Measurements from ENCODE around the gene UTP3.
"Not testable (repeated sequence)": the region's sequence is repeated elsewhere in the genome, so short reads cannot be mapped to it uniquely, and the experiment has no call there.

UTP3 gene, protein sequence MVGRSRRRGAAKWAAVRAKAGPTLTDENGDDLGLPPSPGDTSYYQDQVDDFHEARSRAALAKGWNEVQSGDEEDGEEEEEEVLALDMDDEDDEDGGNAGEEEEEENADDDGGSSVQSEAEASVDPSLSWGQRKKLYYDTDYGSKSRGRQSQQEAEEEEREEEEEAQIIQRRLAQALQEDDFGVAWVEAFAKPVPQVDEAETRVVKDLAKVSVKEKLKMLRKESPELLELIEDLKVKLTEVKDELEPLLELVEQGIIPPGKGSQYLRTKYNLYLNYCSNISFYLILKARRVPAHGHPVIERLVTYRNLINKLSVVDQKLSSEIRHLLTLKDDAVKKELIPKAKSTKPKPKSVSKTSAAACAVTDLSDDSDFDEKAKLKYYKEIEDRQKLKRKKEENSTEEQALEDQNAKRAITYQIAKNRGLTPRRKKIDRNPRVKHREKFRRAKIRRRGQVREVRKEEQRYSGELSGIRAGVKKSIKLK

DNA sequence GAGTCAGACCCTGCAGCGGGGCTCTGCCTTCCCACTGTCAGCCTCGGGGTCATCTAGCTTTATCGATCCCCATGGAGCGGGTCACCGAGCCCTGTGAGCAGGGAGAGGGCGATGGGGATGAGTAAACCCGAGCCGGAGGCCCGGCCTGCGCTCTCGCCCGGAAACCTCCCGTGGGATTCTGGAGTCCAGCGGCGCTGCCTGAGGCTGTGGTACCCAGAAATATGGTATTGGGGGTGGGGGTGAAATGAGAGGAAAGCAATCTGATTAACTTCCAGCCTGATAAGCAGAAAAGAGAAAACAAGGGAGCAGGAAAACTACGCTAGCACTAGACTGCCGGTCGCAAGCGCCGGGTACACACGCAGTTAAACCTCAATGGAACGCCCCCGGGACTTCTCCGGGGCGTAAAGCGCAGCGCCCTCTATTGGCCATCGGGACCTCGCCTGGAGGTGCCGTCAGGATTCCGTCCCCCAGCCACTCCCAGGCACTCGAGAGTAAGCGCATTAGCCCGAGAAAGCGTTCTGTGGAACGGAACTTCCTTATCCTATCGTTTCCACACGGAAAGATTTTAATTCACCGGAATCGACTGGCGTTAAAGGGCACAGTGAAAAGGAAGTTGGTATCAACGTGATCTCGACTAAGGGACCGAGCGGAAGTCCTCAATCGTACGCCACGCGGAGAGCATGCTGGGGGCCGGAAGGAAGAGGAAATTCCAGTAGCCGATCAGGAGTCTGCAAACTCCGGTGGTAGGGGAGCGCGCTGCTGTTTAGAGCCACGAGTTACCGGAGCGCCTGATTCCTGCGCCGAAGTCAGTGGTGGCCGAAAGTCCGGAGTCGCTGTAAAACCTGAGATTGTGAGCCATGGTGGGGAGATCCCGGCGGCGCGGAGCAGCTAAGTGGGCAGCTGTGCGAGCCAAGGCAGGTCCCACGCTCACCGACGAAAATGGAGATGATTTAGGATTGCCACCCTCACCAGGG lies at the start of gene UTP3:
Gene UTP3, plus strand, starts transcription at position 712 of the 974 bp plus-strand sequence. Its CDS starts 146 bp downstream, at position 858.
- DNase-seq = peak; percentile 94

DNA sequence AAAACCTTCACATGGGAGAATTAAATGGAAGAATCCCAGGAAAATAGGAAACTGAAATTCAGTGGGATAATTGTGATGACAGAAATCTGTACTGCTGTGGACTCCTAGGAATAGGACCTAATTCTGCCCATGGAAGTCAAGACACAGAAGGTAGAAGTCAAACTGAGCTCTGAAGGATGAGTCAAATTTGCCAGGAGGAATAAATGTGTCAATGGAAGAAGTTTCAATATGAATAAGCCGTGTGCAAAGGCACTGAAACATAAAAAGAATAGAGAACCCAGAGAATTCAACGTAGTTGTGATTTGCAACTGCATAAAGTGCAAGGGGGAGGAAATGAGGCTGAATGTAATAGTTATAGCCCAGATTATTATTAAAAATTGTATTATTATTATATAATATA lies 48.1 kb upstream of the UTP3 start:
- no peak for DNase-seq

DNA sequence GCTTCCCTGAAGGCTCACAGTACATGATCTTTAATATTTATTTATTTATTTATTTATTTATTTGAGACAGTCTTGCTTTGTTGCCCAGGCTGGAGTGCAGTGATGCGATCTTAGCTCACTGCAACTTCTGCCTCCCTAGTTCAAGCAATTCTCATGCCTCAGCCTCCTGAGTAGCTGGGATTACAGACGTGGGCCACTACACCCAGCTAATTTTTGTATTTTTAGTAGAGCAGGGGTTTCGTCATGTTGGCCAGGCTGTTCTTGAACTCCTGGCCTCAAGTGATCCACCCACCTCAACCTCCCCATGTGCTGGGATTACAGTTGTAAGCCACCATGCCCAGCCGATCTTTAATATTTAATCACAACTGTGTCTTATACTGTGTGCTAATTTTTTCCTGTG lies 37.6 kb upstream of the UTP3 start:
- DNase-seq = not testable (repeated sequence)

DNA sequence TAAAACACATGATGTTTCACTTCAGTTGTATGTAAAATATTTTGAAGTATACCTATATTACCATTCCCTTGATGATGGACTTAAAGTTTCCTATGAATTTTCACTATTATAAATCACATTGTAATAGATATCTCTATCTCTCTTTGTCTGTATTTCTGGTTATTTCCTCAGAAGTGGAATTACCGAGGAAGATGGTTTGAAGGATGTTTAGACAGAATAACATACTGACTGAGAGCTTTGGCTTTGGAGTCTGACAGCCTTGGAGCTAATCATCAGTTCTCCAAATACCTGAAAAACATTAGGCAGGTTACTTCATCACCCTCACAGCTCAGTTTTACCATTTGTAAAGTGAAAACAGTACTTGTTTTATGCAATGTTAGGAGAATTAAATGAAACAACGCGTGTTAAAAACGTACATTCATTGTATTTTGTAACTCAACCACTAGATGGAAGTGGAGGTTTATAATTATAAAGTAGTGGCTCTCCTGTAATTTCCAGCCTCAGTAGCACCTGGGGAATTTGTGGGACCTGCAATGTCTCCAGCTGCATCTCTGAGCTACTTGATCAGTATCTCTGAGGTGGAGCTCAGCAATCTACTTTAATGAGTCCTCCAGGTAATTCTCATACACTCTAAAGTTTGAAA lies 36.3 kb upstream of the UTP3 start:
- DNase-seq = peak; percentile 10

DNA sequence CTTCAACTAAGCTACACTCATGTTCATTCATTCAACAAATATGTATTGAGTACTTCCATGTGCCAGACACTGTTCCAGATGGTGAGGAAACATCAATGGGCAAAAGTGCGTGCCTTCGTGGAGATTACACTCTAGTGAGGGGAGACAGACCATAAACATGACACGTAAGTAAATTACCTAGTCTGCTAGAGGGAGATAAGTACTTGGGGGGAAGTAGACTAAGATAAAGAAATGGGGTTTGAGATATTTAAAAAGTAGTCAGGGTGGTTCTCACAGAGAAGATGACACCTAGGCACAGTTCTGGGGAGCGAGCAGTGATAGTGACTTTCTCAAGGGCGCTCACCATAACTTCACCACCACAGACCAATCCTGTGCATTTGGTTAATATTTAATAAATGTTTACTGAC lies 33.7 kb upstream of the UTP3 start:
- DNase-seq = no peak

DNA sequence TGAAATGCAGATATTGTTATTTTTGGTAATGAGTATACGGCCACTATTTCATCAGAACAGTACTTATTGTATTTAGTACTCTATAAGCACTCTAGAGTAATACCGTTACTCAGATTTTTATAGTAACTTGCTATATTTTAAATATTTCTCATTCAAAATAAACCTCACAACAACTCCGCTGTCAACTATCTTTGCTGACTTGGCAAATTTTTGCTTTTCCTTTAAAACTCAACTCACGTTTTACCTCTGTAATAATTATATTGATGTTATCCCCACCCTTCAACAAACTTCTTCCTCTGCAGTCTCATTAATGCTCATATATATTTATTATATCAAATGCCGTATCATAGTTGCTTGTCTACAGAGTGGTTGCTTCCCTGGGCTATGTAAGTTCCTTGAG lies 31.0 kb upstream of the UTP3 start:
- no peak for DNase-seq

DNA sequence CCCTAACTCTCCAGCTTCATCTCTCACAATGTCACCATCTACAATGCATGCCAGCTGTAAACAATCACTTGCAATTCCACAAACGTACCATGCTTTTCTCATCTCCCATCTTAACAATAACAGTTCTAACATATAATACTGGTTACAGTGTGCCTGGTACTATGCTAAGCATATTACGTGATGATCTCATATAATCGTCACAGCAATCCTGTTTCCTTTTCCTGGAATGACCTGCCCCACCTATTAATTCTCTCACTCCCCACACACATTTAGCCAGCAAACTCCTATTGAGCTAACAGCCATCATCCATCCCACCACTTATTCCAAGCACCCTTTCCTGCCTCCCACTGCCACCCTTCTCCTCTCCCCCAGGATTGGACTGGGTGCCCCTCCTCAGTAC lies 29.9 kb upstream of the UTP3 start:
- DNase-seq = no peak

DNA sequence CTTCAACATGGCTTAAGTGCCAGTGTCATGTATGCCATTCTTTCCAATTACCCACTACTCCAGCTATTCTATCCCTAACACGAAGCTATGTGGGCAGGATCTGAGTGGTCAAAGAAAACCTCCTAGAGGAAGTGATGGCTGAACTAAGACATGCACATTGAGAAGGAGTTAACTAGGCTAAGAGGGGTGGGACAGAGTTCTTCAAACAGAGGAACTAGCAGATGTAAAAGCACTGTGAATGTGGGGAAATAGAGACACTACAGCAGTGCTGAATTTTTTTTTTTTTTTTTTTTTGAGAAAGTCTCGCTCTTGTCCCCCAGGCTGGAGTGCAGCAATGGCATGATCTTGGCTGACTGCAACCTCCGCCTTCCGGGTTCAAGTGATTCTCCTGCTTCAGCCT lies 28.2 kb upstream of the UTP3 start:
- DNase-seq = no peak

DNA sequence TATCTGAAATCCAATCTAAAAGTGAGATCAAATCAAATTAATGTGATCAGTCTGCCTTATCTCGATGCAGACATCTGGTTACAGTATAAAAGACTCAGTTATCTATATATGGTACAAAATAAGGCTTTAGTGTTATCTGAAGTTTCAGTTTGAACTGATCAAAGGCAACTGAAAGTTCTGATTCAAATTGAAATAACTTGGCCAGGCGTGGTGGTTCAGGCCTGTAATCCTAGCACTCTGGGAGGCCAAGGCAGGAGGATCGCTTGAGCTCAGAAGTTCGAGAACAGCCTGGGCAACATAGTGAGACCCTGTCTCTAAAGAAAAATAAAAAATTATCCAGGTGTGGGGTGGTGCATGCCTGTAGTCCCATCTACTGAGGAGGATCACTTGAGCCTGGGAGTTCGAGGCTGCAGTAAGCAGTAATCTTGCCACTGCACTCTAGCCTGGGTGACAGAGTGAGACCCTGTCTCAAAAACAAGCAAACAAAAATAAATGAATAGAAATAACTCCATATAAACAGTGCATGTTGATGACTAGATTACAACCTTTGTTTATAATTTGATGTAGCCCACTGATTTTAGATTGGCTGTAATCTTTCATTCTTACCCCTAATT lies 26.9 kb upstream of the UTP3 start:
- DNase-seq = not testable (repeated sequence)

DNA sequence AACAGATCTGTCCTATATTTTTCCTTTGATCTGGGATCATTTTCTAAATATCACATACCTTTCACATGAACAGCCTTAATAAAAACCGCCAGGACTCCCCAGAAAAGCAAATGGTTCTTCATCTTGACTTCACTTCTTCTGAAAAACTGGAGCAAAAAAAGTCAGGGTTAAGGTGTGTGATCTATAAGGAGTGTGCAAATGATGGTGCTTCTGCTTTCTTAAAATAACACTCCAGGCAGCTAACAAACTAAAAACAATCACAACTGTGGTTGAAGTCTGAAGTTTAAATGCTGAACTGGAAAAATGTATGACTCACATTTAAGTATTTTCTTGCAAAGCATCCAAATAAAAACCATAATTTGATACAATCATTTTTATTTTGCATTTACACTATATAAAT lies 22.0 kb upstream of the UTP3 start, which contains the start of gene JCHAIN:
Gene JCHAIN, minus strand, starts transcription at position 140 of the 400 bp plus-strand sequence. Its CDS starts 18 bp downstream, at position 122.
- no peak for DNase-seq

DNA sequence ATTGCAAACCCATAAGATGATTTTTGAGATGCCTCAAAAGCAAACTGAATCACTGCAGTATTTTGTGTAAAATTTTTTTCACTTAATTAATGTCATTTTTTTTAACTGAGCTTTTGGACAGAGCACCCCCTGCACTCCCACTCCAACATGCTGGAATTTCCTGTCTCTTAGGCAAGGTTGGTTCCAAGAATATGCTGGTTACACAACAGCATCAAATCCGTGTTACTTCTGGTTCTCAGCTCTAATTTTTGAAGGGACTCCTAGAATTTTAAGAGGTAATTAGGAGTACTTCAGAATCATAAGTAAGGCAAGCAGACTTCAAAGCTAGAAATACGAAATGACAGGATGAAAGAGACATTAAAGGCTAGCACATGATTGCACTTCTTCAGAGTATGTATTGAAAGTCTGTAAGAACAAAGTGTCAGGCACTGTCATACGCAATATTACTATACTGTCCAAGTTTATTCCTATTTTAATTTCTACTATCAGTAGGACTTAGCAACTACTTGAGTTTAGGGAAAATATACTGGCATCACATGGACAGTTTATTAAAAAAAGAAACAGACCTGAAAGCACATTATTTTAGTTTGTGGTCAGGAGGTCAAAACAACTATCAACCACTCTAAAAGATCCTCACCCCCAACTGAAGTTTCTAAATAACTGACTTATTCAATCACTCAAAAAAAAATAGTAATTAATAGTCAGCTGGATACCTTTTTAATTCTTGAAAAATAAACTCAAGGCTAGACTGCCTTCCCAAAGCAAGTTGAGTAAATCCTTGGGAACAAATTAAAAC lies 20.4 kb upstream of the UTP3 start:
- DNase-seq = no peak

DNA sequence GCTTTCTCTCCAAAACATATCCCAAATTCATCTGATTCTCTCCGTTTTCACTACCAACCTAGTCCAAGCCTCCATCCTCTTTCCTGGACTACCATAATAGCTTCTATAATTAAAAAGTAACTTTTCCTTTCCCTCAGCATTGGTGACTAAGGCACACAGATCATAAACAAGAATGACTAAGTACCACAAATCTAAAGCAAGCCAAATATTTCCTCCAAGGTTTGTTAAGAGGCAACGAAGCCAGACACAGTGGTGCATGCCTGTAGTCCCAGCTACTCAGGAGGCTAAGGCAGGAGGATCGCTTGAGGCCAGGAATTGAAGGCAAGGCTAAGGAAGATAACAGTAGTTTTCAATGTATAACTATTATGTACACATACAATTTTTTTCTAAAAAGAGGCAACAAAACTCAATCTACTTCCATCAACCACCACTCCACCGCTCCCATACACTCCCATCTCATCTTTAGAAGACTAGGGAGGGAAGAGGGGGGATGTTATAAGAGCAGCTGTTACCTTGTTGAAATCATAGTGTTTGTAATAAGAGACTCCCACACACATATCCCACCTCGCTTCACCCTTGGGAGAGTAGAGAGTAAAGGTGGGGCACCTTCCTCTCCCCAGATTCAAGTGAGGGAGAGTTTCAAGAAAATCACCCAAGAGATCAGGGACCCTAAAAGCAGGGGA lies 17.9 kb upstream of the UTP3 start:
- no peak for DNase-seq

DNA sequence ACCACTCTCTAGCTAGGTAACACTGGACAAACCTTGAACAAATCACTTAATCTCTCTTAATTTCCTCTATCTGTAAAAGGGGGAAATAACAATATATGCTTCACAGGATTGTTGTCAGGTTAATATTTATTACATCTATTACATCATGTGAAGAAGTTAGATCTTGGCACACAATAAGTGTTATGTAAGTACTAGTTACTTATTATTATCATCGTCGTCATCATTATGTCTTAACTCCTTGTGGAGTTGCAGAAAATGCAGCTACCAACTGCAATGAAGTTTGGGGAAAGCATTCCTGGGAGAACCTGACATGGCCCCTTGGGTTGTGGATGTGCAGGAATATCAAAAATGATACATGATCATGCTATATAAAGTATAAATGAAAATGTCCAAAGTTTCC lies 17.2 kb upstream of the UTP3 start:
- DNase-seq = no peak

DNA sequence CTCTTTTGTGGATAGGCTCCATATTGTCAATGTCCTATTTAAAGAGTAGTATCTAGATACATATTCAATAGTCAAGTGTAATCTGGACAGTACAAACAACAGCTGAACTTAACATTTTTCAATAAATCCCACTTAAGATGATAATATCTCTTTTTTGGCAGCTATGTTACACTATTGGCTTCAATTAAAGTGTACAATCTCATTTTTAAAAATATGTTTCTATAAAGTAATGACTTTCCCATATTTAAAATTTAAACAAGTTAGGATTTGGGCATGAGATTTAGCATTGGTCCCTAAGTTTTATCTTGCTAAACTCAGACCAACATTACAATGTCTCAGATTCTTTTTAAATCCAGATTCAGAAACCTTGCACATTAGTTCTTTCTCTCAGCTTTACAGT lies 14.1 kb upstream of the UTP3 start:
- DNase-seq = no peak

DNA sequence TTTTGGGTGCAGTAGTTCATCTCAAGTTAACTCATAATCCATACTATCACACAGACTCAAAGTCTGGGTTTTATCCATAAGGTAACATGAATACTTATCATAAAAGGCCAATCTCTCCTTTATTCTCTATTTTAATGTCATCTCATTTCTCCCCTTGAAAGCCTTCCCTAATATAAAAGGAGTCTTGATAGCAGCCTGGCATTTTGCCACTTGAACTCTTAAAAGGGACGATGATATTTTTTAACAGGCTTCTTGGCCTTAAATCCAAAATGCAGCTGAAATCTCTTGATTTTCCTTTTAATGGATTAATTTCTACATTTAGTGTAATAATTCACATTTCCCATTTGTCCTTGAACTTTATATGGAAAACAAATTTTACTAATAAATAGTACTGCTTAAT lies 13.6 kb upstream of the UTP3 start:
- DNase-seq = no peak

DNA sequence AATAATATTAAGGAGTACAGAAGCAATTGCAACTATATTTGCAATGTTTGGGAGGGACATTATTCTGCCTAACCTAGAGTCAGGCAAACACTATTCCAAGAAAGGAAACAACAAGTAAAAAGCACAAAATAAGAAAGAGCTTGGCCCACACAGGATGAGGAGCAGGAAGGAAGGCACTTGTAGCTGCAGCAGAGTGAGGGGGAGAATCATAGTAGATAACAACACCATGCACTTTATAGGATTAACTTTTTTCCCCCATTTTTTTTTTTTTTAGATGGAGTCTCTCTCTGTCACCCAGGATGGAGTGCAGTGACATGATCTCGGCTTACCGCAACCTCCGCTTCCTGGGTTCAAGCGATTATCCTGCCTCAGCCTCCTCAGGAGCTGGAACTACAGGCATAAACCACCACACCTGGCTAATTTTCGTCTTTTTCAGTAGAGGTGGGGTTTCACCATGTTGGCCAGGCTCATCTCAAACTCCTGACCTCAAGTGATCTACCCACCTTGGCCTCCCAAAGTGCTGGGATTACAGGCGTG lies 11.7 kb upstream of the UTP3 start:
- no peak for DNase-seq

DNA sequence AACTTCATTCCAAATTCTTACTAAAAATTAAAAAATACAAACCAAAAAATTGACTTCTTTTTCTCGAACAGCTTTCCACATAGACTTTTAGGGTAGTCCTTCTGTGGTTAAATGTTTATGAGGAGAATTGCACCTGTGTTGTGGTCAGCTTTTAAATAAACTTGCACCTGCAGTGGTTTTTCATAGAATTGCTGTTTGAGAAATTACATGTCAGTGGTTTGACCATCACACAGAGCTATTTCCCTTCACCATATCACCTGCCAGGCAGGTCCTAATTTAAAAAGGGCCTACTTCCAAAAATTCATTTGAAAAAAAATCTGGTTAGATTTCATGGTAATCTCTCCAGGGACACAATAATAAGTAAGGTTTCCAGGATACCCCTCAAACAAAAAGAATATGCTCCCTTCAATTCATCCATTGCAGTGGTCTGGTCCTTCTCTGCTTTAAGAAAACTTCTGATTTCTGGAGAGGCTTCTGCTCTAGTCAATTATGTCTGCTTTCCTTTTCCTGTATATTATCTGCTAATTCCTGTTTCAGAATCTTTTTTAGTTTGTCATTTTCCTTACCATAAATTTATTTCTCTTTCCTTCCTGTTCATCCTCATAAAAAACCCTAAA lies 9.8 kb upstream of the UTP3 start:
- no peak for DNase-seq

DNA sequence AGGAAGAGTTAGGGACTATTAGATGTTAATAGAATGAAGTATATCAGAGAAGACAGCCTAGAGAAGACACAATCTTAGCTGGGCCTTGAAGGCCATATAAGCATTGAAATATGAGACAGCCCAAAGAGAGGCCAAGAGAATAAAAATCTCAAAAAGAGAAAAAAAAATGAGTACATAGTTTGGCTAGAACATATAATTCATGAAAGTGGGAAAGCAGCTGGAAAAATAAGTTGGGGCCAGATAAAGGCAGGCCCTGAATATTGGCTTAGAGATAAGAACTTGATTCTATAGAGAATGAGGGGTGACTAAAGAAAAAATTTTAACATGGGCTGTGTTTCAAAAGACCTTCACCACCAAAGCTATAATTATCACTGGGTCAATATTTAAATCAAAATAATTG lies 7.4 kb upstream of the UTP3 start:
- DNase-seq = no peak

DNA sequence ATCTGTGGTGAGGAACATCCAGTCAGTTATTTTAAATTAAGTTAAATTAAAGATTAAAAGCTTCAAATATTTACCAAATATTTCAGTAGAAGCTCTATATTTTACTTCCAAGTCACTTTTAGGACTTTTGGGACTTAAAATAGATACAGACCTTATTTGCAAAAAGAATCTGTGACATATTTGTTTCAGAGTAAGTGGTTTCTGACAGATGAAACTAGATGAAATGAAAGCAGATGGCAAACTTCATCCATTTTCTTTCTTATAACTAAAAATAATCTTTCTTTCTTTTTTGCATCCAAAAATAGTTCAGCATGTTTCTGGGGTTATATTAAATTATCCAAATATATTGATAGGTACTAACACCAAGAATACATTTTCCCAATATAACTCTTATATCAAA lies 6.6 kb upstream of the UTP3 start:
- DNase-seq = no peak

DNA sequence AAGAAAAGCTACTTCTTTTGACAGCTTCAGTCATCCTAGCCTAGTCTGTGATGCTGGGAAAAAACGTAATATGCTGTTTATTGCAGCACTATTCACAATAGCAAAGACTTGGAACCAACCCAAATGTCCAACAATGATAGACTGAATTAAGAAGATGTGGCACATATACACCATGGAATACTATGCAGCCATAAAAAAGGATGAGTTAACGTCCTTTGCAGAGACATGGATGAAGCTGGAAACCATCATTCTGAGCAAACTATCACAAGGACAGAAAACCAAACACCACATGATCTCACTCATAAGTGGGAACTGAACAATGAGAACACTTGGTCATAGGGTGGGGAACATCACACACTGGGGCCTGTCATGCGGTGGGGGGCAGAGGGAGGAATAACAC lies 6.2 kb upstream of the UTP3 start:
- DNase-seq = not testable (repeated sequence)
